OCI-LY7 (cell line): Measurements from ENCODE around the gene SEBOX. TPM values are rescaled to one million over a fixed set of nuclear protein-coding genes. Genes with fewer than 3 reads are reported as not detected.
A peak's percentile ranks its signal among the peaks of the same experiment; 100 is the strongest.

Experiments used
- BruUV-seq: library from RNA; stranded (reverse); fragments of 400-500 nt; replicated peaks from 2 replicates; lab custom pipeline; 2021; lab: Mats Ljungman, UMichigan
- CTCF ChIA-PET: fragments of 300-600 bp; sonication (Branson Sonifier 250); formaldehyde crosslinking; loops from one replicate; lab custom pipeline; 2022; ENCODE audit warnings: antibody characterized with exemption; ENCODE audit not compliant: unreplicated experiment; lab: Charles Lee
- POLR2A ChIA-PET: fragments of 300-600 bp; sonication (Branson Sonifier 250); formaldehyde crosslinking; loops from one replicate; lab custom pipeline; 2022; ENCODE audit warnings: antibody characterized with exemption; lab: Charles Lee
- DNase-seq: peaks from one replicate; pipeline ENCODE4 v3.0.0-alpha.2; 2015; ENCODE audit warnings: low spot score
- H2AFZ ChIP-seq: fragments of 200-600 bp; sonication (generic), shearing (Covaris generic); 2 replicates; pipeline ENCODE4 v1.6.1; 2014; ENCODE audit warnings: mild to moderate bottlenecking, antibody characterized with exemption, low read length, moderate library complexity
- H3K27ac ChIP-seq: fragments of 200-600 bp; sonication (generic); 2 replicates; pipeline ENCODE4 v1.5.1; 2014; ENCODE audit warnings: mixed run types, low read depth, mild to moderate bottlenecking, moderate library complexity, low read length, inconsistent platforms; ENCODE audit not compliant: poor library complexity, severe bottlenecking
- H3K36me3 ChIP-seq: fragments of 200-600 bp; sonication (generic); 2 replicates; pipeline ENCODE4 v1.6.1; 2014; ENCODE audit warnings: mild to moderate bottlenecking, antibody characterized with exemption, low read length, moderate library complexity, mixed read lengths; ENCODE audit not compliant: insufficient read depth
- H3K4me1 ChIP-seq: fragments of 200-600 bp; sonication (generic); 2 replicates; pipeline ENCODE4 v1.5.1; 2014; ENCODE audit warnings: mild to moderate bottlenecking, low read length; ENCODE audit not compliant: insufficient read depth, poor library complexity, severe bottlenecking
- H3K4me2 ChIP-seq: fragments of 200-600 bp; sonication (generic); 2 replicates; pipeline ENCODE4 v1.6.1; 2014; ENCODE audit warnings: mild to moderate bottlenecking, low read length
- H3K4me3 ChIP-seq: fragments of 200-600 bp; sonication (generic); 2 replicates; pipeline ENCODE4 v1.5.1; 2014; ENCODE audit warnings: mild to moderate bottlenecking, low read depth, low read length; ENCODE audit not compliant: poor library complexity, severe bottlenecking
- H3K79me2 ChIP-seq: fragments of 200-600 bp; sonication (generic); 2 replicates; pipeline ENCODE4 v1.6.1; 2016; ENCODE audit warnings: low read depth, mild to moderate bottlenecking, low read length, moderate library complexity, mixed read lengths; ENCODE audit not compliant: insufficient read depth
- H3K9me2 ChIP-seq: fragments of 200-600 bp; sonication (generic); 2 replicates; pipeline ENCODE4 v1.6.1; 2016; ENCODE audit warnings: mild to moderate bottlenecking, low read length, mixed read lengths; ENCODE audit not compliant: insufficient read depth
- H3K9me3 ChIP-seq: fragments of 200-600 bp; sonication (generic); 2 replicates; pipeline ENCODE4 v1.6.1; 2014; ENCODE audit warnings: mild to moderate bottlenecking, mixed run types, low read length, mixed read lengths
- H4K20me1 ChIP-seq: fragments of 200-600 bp; sonication (generic); 2 replicates; pipeline ENCODE4 v1.6.1; 2014; ENCODE audit warnings: mild to moderate bottlenecking, antibody characterized with exemption, low read length, moderate library complexity, mixed read lengths; ENCODE audit not compliant: insufficient read depth
- EZH2phosphoT487 ChIP-seq: fragments of 200-600 bp; sonication (generic); IDR thresholded peaks from 2 replicates; pipeline ENCODE4 v1.6.1; 2018; ENCODE audit warnings: low read depth, borderline replicate concordance, mild to moderate bottlenecking, mixed run types, antibody characterized with exemption, low read length, moderate library complexity, mixed read lengths
- intact Hi-C: fragments of 100-400 bp; cut with micrococcal nuclease; formaldehyde crosslinking; loops from one replicate; pipeline ENCODE4 v1.10.0; 2022; ENCODE audit not compliant: unreplicated experiment
- total RNA-seq, 2 experiments: library from RNA; depleted of rRNA in 1 of 2; stranded (reverse); fragments of >200 nt in 1 of 2; shearing (Covaris generic) in 1 of 2; gene quantifications; 2 replicates each; pipeline ENCODE4 v1.2.3, GENCODE V29; 2014 to 2022
- TF ChIP-seq, protein P1 (sequence below): fragments of 200-600 bp; sonication (generic); conservative IDR thresholded peaks from 2 replicates; pipeline ENCODE4 v1.5.1; 2014; ENCODE audit warnings: mild to moderate bottlenecking, antibody characterized with exemption, low read length, moderate library complexity, mixed read lengths

SEBOX gene
- total RNA-seq, 2 experiments from 2014 or later = not detected

DNA sequence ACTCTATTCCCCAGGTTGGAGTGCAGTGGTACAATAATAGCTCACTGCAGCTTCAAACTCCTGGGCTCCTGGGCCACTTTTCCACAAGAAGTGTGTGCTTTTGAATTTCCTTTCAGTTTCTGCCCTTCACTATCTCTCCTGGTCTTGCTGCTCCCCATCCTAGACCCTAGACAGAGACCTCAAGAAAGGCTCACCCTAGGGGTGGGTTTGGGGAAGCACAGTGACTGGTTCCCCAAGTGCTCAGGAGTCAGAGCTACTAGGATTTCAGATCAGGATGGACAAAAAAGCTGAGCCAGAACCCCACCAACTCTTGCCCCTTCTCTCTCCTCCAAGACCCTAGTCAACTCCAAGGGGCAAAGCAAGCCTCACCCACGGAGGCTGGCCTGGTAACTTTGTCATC lies 1.6 kb upstream of the SEBOX start:
- no TSS peak for BruUV-seq
- CTCF ChIA-PET = no interaction called here
- intact Hi-C loops = no loop called here
- Histone ChIP-seq H3K9me2 (no peaks in the 10 kb centered on the region), H4K20me1 (no peaks in the 10 kb centered on the region), H2AFZ (no peak overlapping the region), H3K4me3 (no peak overlapping the region), H3K4me1 (peaks cover 5% of the 10 kb centered on the region), H3K9me3 (no peaks in the 10 kb centered on the region), H3K36me3 (peaks cover 19% of the 10 kb centered on the region; the same call in 1 of the 2 replicates), H3K27ac (no peak overlapping the region), H3K79me2 (no peaks in the 10 kb centered on the region), H3K4me2 (no peak overlapping the region)
- peak; percentile 25 for DNase-seq
- POLR2A ChIA-PET = interaction anchor here (0.9 kb wide), 2 partner anchors 8 kb away, joined by 3 to 6 read pairs; no protein-coding TSS in a partner anchor
- TF ChIP-seq, protein P1, sequence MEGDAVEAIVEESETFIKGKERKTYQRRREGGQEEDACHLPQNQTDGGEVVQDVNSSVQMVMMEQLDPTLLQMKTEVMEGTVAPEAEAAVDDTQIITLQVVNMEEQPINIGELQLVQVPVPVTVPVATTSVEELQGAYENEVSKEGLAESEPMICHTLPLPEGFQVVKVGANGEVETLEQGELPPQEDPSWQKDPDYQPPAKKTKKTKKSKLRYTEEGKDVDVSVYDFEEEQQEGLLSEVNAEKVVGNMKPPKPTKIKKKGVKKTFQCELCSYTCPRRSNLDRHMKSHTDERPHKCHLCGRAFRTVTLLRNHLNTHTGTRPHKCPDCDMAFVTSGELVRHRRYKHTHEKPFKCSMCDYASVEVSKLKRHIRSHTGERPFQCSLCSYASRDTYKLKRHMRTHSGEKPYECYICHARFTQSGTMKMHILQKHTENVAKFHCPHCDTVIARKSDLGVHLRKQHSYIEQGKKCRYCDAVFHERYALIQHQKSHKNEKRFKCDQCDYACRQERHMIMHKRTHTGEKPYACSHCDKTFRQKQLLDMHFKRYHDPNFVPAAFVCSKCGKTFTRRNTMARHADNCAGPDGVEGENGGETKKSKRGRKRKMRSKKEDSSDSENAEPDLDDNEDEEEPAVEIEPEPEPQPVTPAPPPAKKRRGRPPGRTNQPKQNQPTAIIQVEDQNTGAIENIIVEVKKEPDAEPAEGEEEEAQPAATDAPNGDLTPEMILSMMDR = peak; percentile 53
- no peak for TF ChIP-seq EZH2phosphoT487

DNA sequence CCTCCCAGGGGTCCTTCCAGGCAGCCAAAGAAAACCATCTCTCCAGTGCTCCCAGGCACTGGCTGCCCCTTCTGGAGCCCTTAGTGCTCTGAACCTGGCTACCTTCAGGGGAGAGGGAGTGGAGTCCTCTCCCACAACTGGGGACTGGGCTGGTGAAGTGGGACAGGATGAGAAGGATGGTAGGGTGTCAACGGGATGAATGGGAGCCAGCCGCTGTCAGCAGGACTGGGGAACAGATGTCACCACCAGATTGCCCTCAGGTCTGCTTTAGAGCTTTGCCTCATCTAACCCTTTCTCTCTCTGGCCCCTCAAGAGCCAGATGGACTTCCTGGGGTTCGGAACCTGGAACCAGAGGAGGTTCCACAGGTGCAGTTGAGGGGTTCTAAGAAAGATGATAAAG lies 488 bp upstream of the SEBOX start:
- no peak overlapping the region for H3K27ac ChIP-seq
- H3K79me2 ChIP-seq = no peaks in the 10 kb centered on the region
- no peaks in the 10 kb centered on the region for H3K9me3 ChIP-seq
- no peak overlapping the region for H3K4me3 ChIP-seq
- H3K36me3 ChIP-seq = peaks cover 30% of the 10 kb centered on the region
- H3K4me1 ChIP-seq = no peaks in the 10 kb centered on the region
- H3K9me2 ChIP-seq = no peaks in the 10 kb centered on the region
- DNase-seq = no peak
- no peak overlapping the region for H2AFZ ChIP-seq
- POLR2A ChIA-PET = no interaction called here
- no peak overlapping the region for H3K4me2 ChIP-seq
- no peaks in the 10 kb centered on the region for H4K20me1 ChIP-seq
- intact Hi-C loops = no loop called here
- BruUV-seq = no TSS peak
- TF ChIP-seq, protein P1 = no peak
- TF ChIP-seq EZH2phosphoT487 = no peak
- CTCF ChIA-PET = no interaction called here

DNA sequence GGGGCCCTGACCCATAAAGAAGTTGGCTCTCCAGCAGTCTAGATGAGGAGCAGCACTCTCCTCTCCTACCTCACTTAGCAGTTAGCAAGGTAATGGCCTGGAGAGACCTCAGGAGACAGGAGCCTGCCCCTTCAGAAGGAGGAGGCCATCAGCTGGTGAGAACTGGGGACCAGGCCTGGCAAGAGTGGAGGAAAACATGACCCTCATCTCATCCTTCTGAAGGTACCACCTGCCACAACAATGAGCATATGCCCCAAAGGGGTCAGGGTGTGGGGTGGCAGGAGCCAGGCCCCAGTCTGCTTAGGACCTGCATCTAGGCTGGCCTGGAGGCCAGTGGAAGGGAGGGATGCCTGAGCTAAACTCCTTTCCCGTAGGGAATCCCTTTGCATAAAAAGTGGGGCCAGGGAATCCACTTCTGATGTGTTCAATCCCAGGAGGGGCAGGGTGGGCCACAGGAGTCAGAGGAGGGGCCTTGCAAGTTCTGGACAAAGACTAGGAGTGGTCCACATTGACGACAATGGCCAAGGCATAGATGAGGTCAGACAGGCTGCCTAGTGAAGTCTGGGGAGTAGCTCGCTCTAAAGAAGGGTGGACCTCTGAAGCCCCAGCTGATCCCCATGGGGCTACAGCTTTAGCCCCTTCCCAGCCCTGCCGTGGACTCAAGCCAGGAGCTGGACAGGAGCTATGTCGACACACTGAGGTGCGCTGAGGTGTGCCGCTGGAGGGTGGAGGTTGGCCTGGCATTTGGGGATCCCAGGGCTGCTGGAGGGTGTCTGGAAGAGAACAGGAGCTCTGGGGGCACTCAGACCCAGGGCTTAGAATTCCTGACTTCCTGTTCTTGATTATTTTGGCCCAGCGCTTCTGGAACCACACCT lies 986 bp downstream of the SEBOX start:
- H3K36me3 ChIP-seq = peaks cover 42% of the 10 kb centered on the region
- H3K4me2 ChIP-seq = no peak overlapping the region
- no peaks in the 10 kb centered on the region for H3K4me1 ChIP-seq
- H3K27ac ChIP-seq = no peak overlapping the region
- H3K9me2 ChIP-seq = no peaks in the 10 kb centered on the region
- ChIA-PET CTCF (no interaction called here), POLR2A (interaction anchor here (0.6 kb wide), 1 partner anchor 22 kb away, joined by 3 read pairs; no protein-coding TSS in a partner anchor)
- no peaks in the 10 kb centered on the region for H3K9me3 ChIP-seq
- no peak for DNase-seq
- H3K79me2 ChIP-seq = peaks cover 2% of the 10 kb centered on the region; the same call in 1 of the 2 replicates
- BruUV-seq = no TSS peak
- H2AFZ ChIP-seq = no peak overlapping the region
- no peak overlapping the region for H3K4me3 ChIP-seq
- TF ChIP-seq, protein P1 = no peak
- no peak for TF ChIP-seq EZH2phosphoT487
- intact Hi-C loops = no loop called here
- no peaks in the 10 kb centered on the region for H4K20me1 ChIP-seq
